ENCODE measurements around the gene MET. TPM values are rescaled to one million over a fixed set of nuclear protein-coding genes. Genes with fewer than 3 reads are reported as not detected.
"Not testable (repeated sequence)": the region's sequence is repeated elsewhere in the genome, so short reads cannot be mapped to it uniquely, and the experiment has no call there.

Gene MET
- total RNA-seq, 6 donors from 2014 or later = 32.4 to 114 (median 82.2) TPM

- Histone ChIP-seq H3K4me3 (no peak overlapping the region), H3K27me3 (no peaks in the 10 kb centered on the region), H3K27ac (no peak overlapping the region), H3K9me3 (no peaks in the 10 kb centered on the region), H3K36me3 (no peaks in the 10 kb centered on the region), H3K4me1 (no peaks in the 10 kb centered on the region)
- TF ChIP-seq POLR2A (IDR thresholded peaks at IDR 0.05) (no peak), EP300 (IDR thresholded peaks at IDR 0.05) (no peak), POLR2AphosphoS5 (IDR thresholded peaks at IDR 0.05) (no peak), CTCF (IDR thresholded peaks at IDR 0.05) (no peak)
- WGBS, 2 donors = 83 to 88% methylated on average over 4 of the region's 4 CpGs
- ATAC-seq (ENCODE audit: low FRiP score in 2 of 2) = no peak
- no peak for DNase-seq
Observed at GRCh38 chr7:116636997-116637396, 35.0 kb upstream of the MET start.

- H3K27ac ChIP-seq; H3K36me3 ChIP-seq; ATAC-seq (ENCODE audit: low FRiP score in 2 of 2); H3K4me3 ChIP-seq; H3K27me3 ChIP-seq; H3K9me3 ChIP-seq; H3K4me1 ChIP-seq: not testable (repeated sequence)
- peak in 1 of 2 donors; percentile 69 for DNase-seq
- 96 to 98% methylated on average over 28 to 29 of the region's 29 CpGs for WGBS, 2 donors
Observed at GRCh38 chr7:116638592-116638991, 33.4 kb upstream of the MET start.

GRCh38 chr7:116641551-116642153 is 30.3 kb upstream of the MET start:
- ATAC-seq (ENCODE audit: low FRiP score in 2 of 2) (no peak), DNase-seq (no peak)
- H3K4me1 ChIP-seq = no peaks in the 10 kb centered on the region
- no peaks in the 10 kb centered on the region for H3K27me3 ChIP-seq
- WGBS, 2 donors = 94 to 96% methylated on average over 2 of the region's 2 CpGs
- TF ChIP-seq CTCF (IDR thresholded peaks at IDR 0.05) (no peak), POLR2AphosphoS5 (IDR thresholded peaks at IDR 0.05) (no peak), POLR2A (IDR thresholded peaks at IDR 0.05) (no peak), EP300 (IDR thresholded peaks at IDR 0.05) (no peak)
- H3K4me3 ChIP-seq = no peak overlapping the region
- no peaks in the 10 kb centered on the region for H3K36me3 ChIP-seq
- no peak overlapping the region for H3K27ac ChIP-seq
- H3K9me3 ChIP-seq = no peaks in the 10 kb centered on the region

- DNase-seq; H3K36me3 ChIP-seq; H3K27ac ChIP-seq; H3K27me3 ChIP-seq; ATAC-seq (ENCODE audit: low FRiP score in 2 of 2); H3K4me1 ChIP-seq; H3K4me3 ChIP-seq; H3K9me3 ChIP-seq: not testable (repeated sequence)
- 78 to 86% methylated on average over 4 of the region's 4 CpGs for WGBS, 2 donors
Observed at GRCh38 chr7:116643148-116643547, 28.8 kb upstream of the MET start.

- no peaks in the 10 kb centered on the region for H3K9me3 ChIP-seq
- DNase-seq (no peak), ATAC-seq (ENCODE audit: low FRiP score in 2 of 2) (no peak)
- H3K4me3 ChIP-seq = no peak overlapping the region
- H3K27ac ChIP-seq = no peak overlapping the region
- H3K4me1 ChIP-seq = no peaks in the 10 kb centered on the region
- H3K27me3 ChIP-seq = no peaks in the 10 kb centered on the region
- TF ChIP-seq CTCF (IDR thresholded peaks at IDR 0.05) (no peak), POLR2AphosphoS5 (IDR thresholded peaks at IDR 0.05) (no peak), EP300 (IDR thresholded peaks at IDR 0.05) (no peak), POLR2A (IDR thresholded peaks at IDR 0.05) (no peak)
- H3K36me3 ChIP-seq = no peaks in the 10 kb centered on the region
- 82 to 85% methylated on average over 6 of the region's 6 CpGs for WGBS, 2 donors
Observed at GRCh38 chr7:116644628-116645027, 27.4 kb upstream of the MET start.

GRCh38 chr7:116647290-116647689 is 24.7 kb upstream of the MET start:
- no peaks in the 10 kb centered on the region for H3K27me3 ChIP-seq
- 75 to 85% methylated on average over 2 of the region's 2 CpGs for WGBS, 2 donors
- no peak overlapping the region for H3K27ac ChIP-seq
- no peak overlapping the region for H3K4me3 ChIP-seq
- no peak for ATAC-seq (ENCODE audit: low FRiP score in 2 of 2)
- no peaks in the 10 kb centered on the region for H3K4me1 ChIP-seq
- TF ChIP-seq POLR2A (IDR thresholded peaks at IDR 0.05) (no peak), POLR2AphosphoS5 (IDR thresholded peaks at IDR 0.05) (no peak), EP300 (IDR thresholded peaks at IDR 0.05) (no peak), CTCF (IDR thresholded peaks at IDR 0.05) (no peak)
- H3K36me3 ChIP-seq = no peaks in the 10 kb centered on the region
- H3K9me3 ChIP-seq = no peaks in the 10 kb centered on the region
- DNase-seq = no peak
